ENCODE data around the gene CRYL1. TPM values are rescaled to one million over a fixed set of nuclear protein-coding genes. Genes with fewer than 3 reads are reported as not detected.

Gene CRYL1
- polyA plus RNA-seq, 1 donor from 2014 or later = 10.6 TPM

DNA sequence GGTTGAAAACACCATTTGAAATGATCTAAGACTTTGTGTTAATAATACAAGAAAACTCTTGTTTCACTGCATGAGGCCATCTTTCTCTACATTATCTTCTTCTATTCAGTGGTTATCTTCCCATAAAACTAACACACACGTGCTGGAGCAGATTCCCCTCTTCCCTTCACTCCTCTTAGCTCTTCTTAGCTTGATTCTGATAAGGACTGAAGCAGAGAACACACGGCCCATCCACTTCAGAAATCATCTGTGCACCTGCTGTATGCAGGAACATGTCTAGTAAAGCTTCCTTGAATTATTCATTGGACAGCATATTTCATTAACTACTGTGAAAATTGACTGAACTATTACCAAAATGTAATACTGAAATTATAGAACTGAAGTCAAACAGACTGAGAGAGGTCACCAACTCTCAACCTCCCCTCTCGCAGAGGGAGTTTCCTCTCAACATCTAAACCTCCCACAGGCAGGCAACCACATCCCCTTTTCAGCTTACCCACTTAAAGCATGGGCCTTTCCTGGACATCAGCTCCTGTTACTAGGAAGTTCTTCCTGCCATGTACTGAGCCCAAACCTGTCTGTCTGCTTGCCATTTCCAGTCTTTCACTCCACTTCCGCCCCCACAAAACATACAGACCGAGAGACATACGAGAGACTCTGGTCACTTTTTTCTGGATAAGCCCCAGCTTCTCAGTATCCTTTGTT, 113.9 kb downstream of the CRYL1 start:
- no peaks in the 10 kb centered on the region for H3K36me3 ChIP-seq (ENCODE audit: insufficient read depth, low read length)
- no peak overlapping the region for H3K4me3 ChIP-seq (ENCODE audit: low read length)

DNA sequence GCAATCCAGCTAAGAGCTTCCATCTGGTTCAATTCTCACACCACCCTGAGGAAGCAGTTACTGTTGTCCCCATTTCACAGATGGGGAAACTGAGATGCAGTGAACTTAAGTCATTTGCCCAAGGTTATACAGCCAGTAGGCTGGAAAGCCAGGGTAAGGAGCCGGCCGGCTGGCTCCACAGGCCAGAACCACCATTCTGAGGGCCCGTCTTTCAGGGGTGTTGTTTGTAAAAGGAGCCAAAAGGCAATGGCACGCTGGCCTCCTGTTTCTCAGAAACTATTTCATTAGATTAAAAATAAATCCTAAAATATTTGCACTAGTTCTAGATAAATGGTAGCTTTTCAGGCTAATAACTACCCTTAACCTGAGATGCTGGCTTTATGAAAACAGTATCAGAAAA, 114.9 kb downstream of the CRYL1 start:
- no peaks in the 10 kb centered on the region for H3K36me3 ChIP-seq (ENCODE audit: insufficient read depth, low read length)
- H3K9me3 ChIP-seq (ENCODE audit: low read length) = no peaks in the 10 kb centered on the region
- no peak overlapping the region for H3K4me2 ChIP-seq (ENCODE audit: low read length)
- TF ChIP-seq, protein P1, sequence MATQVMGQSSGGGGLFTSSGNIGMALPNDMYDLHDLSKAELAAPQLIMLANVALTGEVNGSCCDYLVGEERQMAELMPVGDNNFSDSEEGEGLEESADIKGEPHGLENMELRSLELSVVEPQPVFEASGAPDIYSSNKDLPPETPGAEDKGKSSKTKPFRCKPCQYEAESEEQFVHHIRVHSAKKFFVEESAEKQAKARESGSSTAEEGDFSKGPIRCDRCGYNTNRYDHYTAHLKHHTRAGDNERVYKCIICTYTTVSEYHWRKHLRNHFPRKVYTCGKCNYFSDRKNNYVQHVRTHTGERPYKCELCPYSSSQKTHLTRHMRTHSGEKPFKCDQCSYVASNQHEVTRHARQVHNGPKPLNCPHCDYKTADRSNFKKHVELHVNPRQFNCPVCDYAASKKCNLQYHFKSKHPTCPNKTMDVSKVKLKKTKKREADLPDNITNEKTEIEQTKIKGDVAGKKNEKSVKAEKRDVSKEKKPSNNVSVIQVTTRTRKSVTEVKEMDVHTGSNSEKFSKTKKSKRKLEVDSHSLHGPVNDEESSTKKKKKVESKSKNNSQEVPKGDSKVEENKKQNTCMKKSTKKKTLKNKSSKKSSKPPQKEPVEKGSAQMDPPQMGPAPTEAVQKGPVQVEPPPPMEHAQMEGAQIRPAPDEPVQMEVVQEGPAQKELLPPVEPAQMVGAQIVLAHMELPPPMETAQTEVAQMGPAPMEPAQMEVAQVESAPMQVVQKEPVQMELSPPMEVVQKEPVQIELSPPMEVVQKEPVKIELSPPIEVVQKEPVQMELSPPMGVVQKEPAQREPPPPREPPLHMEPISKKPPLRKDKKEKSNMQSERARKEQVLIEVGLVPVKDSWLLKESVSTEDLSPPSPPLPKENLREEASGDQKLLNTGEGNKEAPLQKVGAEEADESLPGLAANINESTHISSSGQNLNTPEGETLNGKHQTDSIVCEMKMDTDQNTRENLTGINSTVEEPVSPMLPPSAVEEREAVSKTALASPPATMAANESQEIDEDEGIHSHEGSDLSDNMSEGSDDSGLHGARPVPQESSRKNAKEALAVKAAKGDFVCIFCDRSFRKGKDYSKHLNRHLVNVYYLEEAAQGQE (IDR thresholded peaks at IDR 0.05; ENCODE audit: borderline replicate concordance) = no peak
- TF ChIP-seq CTCF (IDR thresholded peaks at IDR 0.05; ENCODE audit: poor library complexity, severe bottlenecking) = no peak
- H3K4me3 ChIP-seq (ENCODE audit: low read length) = no peak overlapping the region
- H3K9me2 ChIP-seq (ENCODE audit: insufficient read depth, low read length) = no peaks in the 10 kb centered on the region
- H3F3A ChIP-seq (ENCODE audit: insufficient read depth, low read length, poor library complexity, severe bottlenecking) = no peaks in the 10 kb centered on the region
- no peaks in the 10 kb centered on the region for H3K79me2 ChIP-seq (replicated peaks; ENCODE audit: insufficient read depth, low read length)
- no peak overlapping the region for H2AFZ ChIP-seq (ENCODE audit: low read depth, low read length)
- no peak overlapping the region for H3K9ac ChIP-seq (ENCODE audit: low read length)
- no peak overlapping the region for H3K27ac ChIP-seq (ENCODE audit: low read length)
- no peaks in the 10 kb centered on the region for H4K20me1 ChIP-seq (ENCODE audit: insufficient read depth)
- no peaks in the 10 kb centered on the region for H3K27me3 ChIP-seq (ENCODE audit: insufficient read depth, low read depth, low read length)

More for the DNA sequence above, 113.9 kb downstream of the CRYL1 start:
- Histone ChIP-seq H4K20me1 (ENCODE audit: insufficient read depth) (no peaks in the 10 kb centered on the region), H3K27me3 (ENCODE audit: insufficient read depth, low read depth, low read length) (no peaks in the 10 kb centered on the region), H2AFZ (ENCODE audit: low read depth, low read length) (no peak overlapping the region), H3K9ac (ENCODE audit: low read length) (no peak overlapping the region), H3K4me2 (ENCODE audit: low read length) (no peak overlapping the region), H3K79me2 (replicated peaks; ENCODE audit: insufficient read depth, low read length) (no peaks in the 10 kb centered on the region), H3K9me2 (ENCODE audit: insufficient read depth, low read length) (no peaks in the 10 kb centered on the region), H3F3A (ENCODE audit: insufficient read depth, low read length, poor library complexity, severe bottlenecking) (no peaks in the 10 kb centered on the region), H3K9me3 (ENCODE audit: low read length) (no peaks in the 10 kb centered on the region), H3K27ac (ENCODE audit: low read length) (no peak overlapping the region)
- TF ChIP-seq, protein P1 (IDR thresholded peaks at IDR 0.05; ENCODE audit: borderline replicate concordance) = no peak
- TF ChIP-seq POLR2AphosphoS5 (IDR thresholded peaks at IDR 0.05) (no peak), RAD21 (conservative IDR thresholded peaks at IDR 0.05) (no peak), SMC3 (conservative IDR thresholded peaks at IDR 0.05; ENCODE audit: poor library complexity) (no peak), EP300 (conservative IDR thresholded peaks at IDR 0.05; ENCODE audit: poor library complexity, severe bottlenecking) (no peak), TAF1 (IDR thresholded peaks at IDR 0.05; ENCODE audit: low read depth) (no peak), CTCF (IDR thresholded peaks at IDR 0.05; ENCODE audit: poor library complexity, severe bottlenecking) (no peak), MXI1 (conservative IDR thresholded peaks at IDR 0.05; ENCODE audit: poor library complexity, severe bottlenecking) (no peak)

Data from neural cell (in vitro differentiated cells).